Type B pancreatic cell (in vitro differentiated cells): ENCODE results near the gene MBTPS1. TPM values are rescaled to one million over a fixed set of nuclear protein-coding genes. Genes with fewer than 3 reads are reported as not detected.
A peak's percentile ranks its signal among the peaks of the same experiment; 100 is the strongest.

ENCODE experiments used
- DNase-seq: peaks from one replicate; pipeline ENCODE4 v3.0.0; 2021; ENCODE audit warnings: mixed read lengths; ENCODE audit not compliant: unreplicated experiment; ENCODE audit errors: extremely low spot score
- H3K27ac Mint-ChIP-seq: 2 replicates; pipeline ENCODE4 v1.8.0; 2021; ENCODE audit warnings: mild to moderate bottlenecking, mixed read lengths
- H3K27me3 Mint-ChIP-seq: 2 replicates; pipeline ENCODE4 v1.8.0; 2021; ENCODE audit warnings: mixed read lengths
- H3K36me3 Mint-ChIP-seq: 2 replicates; pipeline ENCODE4 v1.8.0; 2021; ENCODE audit warnings: mixed read lengths
- H3K4me1 Mint-ChIP-seq: one replicate; pipeline ENCODE4 v1.8.0; 2021; ENCODE audit warnings: mixed read lengths; ENCODE audit not compliant: unreplicated experiment
- H3K4me3 Mint-ChIP-seq: 2 replicates; pipeline ENCODE4 v1.8.0; 2021; ENCODE audit warnings: mild to moderate bottlenecking, mixed read lengths
- H3K9me3 Mint-ChIP-seq: 2 replicates; pipeline ENCODE4 v1.8.0; 2021; ENCODE audit warnings: mixed read lengths
- CTCF ChIP-seq: fragments of 200-600 bp; sonication (generic); conservative IDR thresholded peaks from 2 replicates; pipeline ENCODE4 v1.5.0; 2021; ENCODE audit warnings: antibody characterized with exemption, mild to moderate bottlenecking
- total RNA-seq: library from RNA; stranded (reverse); gene quantifications from 2 replicates; pipeline ENCODE4 v1.2.1, GENCODE V29; 2021; ENCODE audit warnings: low replicate concordance

Gene MBTPS1
- total RNA-seq, 1 donor from 2014 or later, result 88.4 TPM

GRCh38 chr16:84159007-84159406 lies 42.3 kb upstream of the MBTPS1 start:
- H3K4me1 Mint-ChIP-seq, result peaks cover 4% of the 10 kb centered on the region
- no peak for DNase-seq
- H3K27ac Mint-ChIP-seq, result no peak overlapping the region
- no peaks in the 10 kb centered on the region for H3K9me3 Mint-ChIP-seq
- H3K36me3 Mint-ChIP-seq, result no peaks in the 10 kb centered on the region
- H3K27me3 Mint-ChIP-seq, result peaks cover 21% of the 10 kb centered on the region
- no peak for TF ChIP-seq CTCF
- H3K4me3 Mint-ChIP-seq, result no peak overlapping the region

- H3K36me3 Mint-ChIP-seq, result no peaks in the 10 kb centered on the region
- H3K4me1 Mint-ChIP-seq, result peaks cover 4% of the 10 kb centered on the region
- no peaks in the 10 kb centered on the region for H3K9me3 Mint-ChIP-seq
- H3K4me3 Mint-ChIP-seq, result no peak overlapping the region
- no peak overlapping the region for H3K27ac Mint-ChIP-seq
- DNase-seq, result no peak
- peak; percentile 24 for TF ChIP-seq CTCF
- H3K27me3 Mint-ChIP-seq, result peaks cover 14% of the 10 kb centered on the region
Measured at GRCh38 chr16:84156342-84156784, 39.6 kb upstream of the MBTPS1 start.

- Mint-ChIP-seq H3K4me3 (no peak overlapping the region), H3K4me1 (peaks cover 9% of the 10 kb centered on the region), H3K36me3 (no peaks in the 10 kb centered on the region), H3K9me3 (no peaks in the 10 kb centered on the region), H3K27me3 (peaks cover 19% of the 10 kb centered on the region), H3K27ac (no peak overlapping the region)
- no peak for TF ChIP-seq CTCF
- no peak for DNase-seq
Measured at GRCh38 chr16:84155771-84156170, 39.0 kb upstream of the MBTPS1 start.

GRCh38 chr16:84155226-84155625 lies 38.5 kb upstream of the MBTPS1 start:
- H3K27me3 Mint-ChIP-seq, result peaks cover 19% of the 10 kb centered on the region
- H3K27ac Mint-ChIP-seq, result no peak overlapping the region

GRCh38 chr16:84153660-84154214 lies 37.0 kb upstream of the MBTPS1 start:
- Mint-ChIP-seq H3K4me1 (peaks cover 6% of the 10 kb centered on the region), H3K27me3 (peaks cover 7% of the 10 kb centered on the region), H3K4me3 (no peak overlapping the region), H3K27ac (no peak overlapping the region), H3K36me3 (no peaks in the 10 kb centered on the region), H3K9me3 (no peaks in the 10 kb centered on the region)
- no peak for DNase-seq
- TF ChIP-seq CTCF, result no peak

More at GRCh38 chr16:84155226-84155625, 38.5 kb upstream of the MBTPS1 start:
- Mint-ChIP-seq H3K36me3 (no peaks in the 10 kb centered on the region), H3K4me1 (peaks cover 9% of the 10 kb centered on the region), H3K9me3 (no peaks in the 10 kb centered on the region), H3K4me3 (no peak overlapping the region)
- no peak for DNase-seq
- no peak for TF ChIP-seq CTCF
